GM18505 (cell line): ENCODE data around the gene FGFR2.

Experiments used
- ATAC-seq: cut with Tn5 transposase; IDR thresholded peaks from one replicate; pipeline ENCODE4 v1.9.1; 2021; ENCODE audit not compliant: unreplicated experiment
- POLR2A ChIP-seq: IDR thresholded peaks from 4 replicates; pipeline ENCODE4 v1.6.1; 2011; ENCODE audit warnings: borderline replicate concordance; ENCODE audit not compliant: insufficient read depth, insufficient read length; ENCODE audit errors: extremely low read depth

FGFR2 gene

DNA sequence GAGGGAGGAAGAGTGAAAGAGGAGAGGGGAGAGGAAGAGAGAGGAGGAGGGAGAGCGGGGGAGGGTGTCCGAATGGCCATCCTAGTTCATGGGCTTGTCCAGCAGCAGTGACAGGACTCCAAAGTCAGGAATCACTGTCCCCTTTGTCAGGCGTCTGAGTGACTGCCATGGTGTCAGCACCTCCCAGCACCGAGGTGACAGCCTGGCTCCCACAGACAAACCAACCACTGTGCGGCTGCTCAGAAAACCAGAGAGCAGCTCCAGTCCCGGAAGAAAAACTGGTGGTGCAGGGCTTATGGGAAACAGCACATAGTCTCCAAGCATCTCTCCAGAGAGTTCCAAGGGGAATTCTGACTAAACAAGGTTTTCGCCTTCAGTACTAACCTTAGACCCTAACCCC lies 18.9 kb upstream of the FGFR2 start:
- no peak for ATAC-seq

DNA sequence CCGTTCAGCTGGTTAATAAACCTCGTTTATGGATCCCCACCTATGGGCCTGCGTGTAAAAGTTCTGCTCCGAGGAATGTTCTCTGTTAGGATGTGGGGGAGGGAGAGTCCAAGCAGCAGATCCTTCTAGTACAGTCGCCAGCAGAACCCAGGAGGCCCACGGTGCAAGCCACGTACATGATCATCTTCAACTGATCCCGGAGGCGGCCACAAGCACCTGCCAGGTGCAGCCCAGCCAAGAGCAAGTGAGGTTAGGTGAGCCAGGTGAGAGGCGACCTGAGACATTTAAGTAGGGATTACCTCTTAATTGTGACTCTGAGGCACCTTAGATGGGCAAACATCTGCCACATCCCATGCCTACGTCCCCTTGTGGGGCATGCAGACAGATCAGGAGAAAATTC lies 18.0 kb upstream of the FGFR2 start:
- TF ChIP-seq POLR2A = no peak
- ATAC-seq = no peak

More for the DNA sequence above, 18.9 kb upstream of the FGFR2 start:
- no peak for TF ChIP-seq POLR2A

DNA sequence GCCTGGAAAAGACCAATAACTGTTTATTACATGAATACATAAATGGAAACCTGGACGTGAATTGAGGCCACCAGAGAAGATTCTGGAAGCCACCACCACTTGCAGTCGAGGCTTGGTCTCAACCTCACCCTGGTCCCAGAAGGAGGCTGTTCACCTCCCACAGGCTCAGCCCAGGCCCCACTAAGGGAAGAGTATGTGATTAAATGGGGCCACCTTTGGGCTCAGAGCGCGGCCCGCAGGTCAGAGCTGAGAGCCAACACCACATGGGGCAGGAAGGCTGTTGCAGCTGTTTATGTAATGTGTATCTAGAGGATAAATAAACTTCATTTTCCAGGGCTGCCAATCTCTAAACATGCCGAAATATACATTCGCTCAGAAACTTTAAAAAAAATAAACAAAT lies 17.6 kb upstream of the FGFR2 start:
- no peak for TF ChIP-seq POLR2A
- no peak for ATAC-seq

DNA sequence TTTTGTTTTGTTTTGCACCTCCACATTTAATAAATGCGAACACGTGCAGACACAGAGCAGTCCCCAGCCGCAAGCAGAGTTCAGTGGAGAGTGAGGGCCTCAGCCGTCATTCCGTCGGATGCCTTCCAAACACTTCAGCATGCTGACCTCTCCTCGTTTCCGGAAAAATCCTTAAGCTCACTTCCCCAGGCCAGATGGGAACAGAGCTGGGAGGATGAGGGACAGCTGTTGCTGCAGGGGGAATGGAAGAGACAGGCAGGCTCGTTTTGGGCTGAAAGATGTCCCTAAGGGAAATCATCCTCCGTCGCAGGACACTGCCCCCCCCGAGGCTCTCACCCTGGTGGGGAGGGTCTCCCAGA lies 17.2 kb upstream of the FGFR2 start:
- ATAC-seq = no peak
- TF ChIP-seq POLR2A = no peak

DNA sequence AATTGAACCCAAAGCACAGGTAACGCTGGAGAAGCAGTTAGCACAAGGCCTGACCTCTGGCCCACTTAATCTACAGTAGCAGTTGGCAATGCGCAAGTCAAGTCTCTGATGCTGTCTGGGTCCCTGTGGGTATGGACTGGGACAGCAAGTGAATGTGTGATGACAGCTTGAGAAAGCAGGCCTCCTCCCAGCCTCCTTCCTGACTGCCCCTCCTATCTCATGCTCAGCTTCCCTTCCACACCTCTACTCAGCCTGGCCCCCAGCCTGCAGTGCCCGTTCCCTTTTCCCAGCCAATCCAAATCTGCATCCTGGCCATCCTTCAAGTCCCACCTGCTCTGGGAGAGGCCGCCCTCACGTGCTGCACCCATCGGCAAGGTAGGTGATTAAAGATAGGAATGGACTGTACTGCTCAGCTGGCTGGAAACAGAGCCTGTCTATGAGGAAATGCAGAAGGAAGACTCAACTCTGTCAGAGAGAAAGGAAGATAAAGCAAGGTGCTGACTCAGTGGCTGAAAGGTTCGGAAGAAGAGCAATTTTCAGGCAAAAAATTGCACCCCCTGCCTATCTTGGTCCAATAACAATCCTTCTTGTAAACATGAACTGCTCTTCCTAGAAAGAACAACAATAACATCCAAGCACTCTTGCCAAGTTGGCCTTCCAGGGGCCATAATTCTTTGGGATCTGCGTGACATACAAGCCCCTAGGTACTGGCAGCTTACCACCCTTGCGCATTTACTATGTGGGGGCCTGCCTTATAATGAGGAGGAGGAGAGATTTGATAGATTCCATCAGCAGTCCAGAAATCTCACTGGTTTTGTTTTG lies 16.6 kb upstream of the FGFR2 start:
- no peak for ATAC-seq

DNA sequence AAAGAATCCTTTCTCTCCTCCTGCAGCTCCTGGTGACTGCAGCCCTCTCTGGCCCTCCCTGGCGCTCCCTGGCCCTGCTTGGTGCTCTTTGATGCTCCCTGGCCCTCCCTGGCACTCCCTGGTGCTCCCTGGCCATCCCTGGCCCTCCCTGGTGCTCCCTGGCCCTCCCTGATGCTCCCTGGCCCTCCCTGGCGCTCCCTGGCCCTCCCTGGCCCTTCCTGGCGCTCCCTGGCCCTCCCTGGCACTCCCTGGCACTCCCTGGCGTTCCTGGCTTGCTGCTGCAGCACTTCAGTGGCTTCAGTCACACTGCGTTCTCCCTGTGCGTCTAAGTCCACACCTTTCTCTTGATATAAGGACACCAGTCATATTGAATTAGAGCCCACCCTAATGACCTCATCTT lies 15.2 kb upstream of the FGFR2 start:
- TF ChIP-seq POLR2A = no peak

More for the DNA sequence above, 16.6 kb upstream of the FGFR2 start:
- no peak for TF ChIP-seq POLR2A

DNA sequence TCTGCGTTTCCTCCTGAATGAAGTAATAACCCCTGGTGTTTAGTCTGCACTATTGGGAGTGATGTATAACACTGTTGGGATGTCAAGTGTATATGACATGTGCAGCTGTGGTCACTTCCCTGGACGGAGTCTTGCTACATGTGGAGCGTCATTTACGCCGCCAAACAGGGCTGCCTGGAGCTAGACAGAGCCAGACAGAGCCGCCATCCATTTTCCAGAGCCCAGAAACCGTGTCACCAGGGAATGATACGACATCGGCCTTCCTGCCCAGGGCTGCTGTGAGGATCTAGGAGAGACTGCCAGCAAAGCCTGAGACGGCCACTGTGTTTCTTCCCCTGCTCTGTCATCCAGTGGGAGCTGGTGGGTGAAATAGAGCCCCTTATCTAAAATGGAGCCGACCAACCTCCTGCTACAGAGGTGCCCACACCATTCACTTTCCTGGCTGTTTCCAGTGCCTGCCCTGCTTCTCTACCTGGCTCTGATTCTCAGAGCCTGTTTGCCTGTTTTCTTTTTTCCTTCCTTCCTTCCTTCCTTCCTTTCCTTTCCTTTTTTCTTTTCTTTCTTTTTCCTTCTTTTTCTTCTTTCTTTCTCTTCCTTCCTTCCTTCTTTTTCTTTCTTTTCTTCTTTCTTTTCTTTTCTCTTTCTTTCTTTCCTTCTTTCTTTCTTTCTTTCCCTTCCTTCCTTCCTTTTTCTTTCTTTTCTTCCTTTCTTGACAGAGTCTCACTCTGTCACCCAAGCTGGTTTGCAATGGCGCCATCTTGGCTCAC lies 13.3 kb upstream of the FGFR2 start:
- no peak for ATAC-seq

More for the DNA sequence above, 15.2 kb upstream of the FGFR2 start:
- ATAC-seq = no peak

DNA sequence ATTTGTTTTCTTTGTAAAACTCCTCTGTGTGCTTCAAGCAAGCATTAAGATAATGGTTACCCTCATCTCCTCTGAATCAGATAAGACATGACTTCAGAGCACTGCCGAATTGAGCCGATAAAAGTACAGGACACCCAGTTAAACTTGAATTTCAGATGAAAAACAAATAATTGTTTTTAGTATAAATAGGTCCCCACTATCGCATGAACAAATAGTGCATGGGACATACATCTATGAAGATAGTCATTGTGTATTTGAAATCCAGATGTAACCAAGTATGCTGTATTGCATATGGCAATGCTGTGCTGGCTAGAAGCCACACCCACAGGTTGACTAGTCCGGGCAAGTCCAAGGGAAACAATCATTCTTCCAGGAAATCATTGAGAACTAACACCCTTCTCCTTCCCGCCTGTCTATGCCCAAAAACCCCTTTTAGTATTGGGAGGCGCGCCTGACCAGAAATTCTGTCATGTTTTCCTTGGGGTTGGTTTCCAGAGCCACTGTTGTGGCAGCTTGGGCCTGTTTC lies 12.6 kb upstream of the FGFR2 start:
- no peak for TF ChIP-seq POLR2A
- ATAC-seq = no peak

More for the DNA sequence above, 13.3 kb upstream of the FGFR2 start:
- TF ChIP-seq POLR2A = no peak

DNA sequence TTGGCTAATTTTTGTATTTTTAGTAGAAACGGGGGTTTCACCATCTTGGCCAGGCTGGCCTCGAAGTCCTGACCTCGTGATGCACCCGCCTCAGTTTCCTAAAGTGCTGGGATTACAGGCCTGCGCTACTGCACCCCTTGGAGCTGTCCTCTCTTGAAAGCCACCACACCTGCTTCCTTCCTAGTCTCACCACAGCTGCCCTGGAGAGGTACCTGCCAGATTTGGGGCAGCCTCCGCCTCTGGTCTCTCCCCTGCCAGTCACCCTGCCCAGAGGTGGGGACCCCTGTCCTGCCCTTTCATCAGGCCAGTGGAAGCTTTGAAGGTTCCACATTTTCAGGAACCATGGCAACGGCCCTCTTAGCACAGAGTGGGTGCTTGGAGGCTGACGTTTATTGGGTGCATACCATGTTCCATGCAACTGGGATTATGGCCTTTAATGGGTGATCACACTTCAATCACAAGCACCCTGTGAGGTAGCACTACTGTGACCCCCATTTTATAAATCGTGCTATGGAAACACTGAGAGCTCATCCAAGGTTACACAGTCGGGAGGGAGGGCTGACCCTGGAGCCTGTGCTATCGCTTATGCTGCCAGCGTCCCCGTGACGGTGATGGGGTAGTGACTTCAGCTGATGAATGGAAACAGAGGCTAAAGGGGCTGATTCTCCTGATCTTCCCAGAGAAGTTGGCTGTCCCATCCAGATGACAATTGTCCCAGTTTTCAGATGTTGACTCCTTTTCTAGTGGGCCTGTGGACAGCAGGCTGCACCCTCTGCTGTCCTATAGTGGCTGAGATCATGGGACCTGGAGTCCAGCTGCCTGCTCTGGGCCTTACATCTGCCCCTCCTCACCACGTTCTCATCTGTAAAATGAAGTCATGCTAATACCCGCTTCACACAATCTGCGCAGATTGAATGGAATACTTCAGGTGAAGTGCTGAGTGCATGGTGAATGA lies 11.5 kb upstream of the FGFR2 start:
- TF ChIP-seq POLR2A = no peak
- no peak for ATAC-seq

DNA sequence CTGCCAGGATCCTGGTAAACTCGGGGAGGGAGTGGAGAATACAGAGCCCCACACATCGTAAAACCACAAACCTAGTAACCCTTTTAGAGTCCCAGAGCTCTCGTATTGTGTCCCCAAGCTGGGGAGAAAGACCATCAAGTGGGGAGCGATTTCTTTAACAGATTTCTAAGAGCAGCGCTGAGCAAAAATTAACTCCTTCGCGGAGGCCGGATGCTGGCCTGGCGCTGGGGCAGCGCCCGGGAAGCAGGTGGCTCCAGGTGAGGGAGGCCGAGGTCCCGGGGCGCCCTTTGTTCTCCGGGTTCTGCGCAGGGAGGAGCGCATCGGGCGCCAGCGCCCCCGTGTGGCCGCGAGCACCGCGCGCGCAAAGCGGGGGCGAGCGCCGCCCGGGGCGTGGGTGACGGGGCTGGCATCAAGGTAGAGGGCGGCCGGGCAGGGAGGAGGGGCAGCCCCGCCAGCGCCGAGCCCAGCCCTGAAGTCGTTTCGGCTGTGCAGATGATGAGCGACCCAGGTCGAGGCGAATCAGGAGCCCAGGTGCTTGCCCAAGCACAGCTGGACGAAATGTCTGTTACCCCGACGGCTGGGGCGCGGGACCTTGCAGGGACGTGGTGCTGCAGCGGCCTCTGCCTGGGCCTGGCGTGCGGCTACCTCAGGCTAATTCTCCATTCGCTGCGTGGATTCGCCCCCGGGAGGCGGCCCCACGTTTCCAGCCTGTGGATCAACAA lies 10.4 kb upstream of the FGFR2 start:
- no peak for TF ChIP-seq POLR2A
- no peak for ATAC-seq

DNA sequence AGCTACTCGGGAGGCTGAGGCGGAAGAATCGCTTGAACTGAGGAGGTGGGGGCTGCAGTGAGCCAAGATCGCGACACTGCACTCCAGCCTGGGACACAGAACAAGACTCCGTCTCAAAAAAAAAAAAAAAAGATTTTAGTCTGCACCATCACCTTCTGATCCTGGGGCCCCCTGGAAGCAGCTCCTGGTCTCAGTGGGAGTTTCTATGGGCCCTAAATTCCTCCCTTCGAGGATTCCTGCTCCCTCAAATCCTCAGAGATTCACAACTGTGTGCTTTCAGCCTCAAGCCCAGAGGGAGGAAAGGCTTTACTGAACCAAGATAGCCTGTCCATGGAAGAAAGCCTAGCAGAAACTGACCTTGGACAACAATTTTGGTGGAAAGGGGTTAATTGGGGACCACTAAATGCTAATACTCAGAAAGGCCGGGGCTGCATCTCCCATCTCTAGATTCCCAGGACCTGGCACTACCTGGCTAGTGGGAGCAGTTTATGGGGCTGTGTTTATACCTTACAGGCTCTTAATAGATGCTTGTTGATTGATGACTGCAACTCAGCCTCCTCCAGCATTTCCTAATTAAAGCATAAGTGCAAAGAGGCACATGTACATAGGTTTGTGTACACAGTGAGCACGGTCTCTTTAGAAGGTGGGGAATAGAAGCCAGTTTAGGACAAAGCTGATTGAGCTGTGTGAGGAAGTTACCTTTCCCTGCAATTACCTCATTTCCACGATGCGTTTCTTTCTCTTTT lies 9.2 kb upstream of the FGFR2 start:
- no peak for TF ChIP-seq POLR2A
- ATAC-seq = no peak

DNA sequence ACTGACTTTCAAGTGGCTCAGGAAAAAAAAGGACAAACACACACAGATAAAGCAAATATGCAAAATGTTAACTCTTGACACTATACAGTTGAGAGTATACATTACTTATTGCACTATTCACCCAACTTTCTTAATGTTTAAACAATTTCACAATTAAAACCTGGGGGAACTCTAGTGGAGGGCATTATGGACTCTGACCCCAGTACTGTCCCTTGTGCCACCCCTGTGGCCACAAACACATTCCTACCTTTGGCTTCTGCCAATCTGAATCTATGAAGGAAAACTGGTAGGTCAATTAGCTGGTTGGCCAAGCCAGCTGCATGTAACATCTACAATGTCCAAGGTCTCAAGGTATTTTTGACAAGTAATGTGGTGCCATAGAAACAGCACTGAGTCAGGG lies 7.5 kb upstream of the FGFR2 start:
- TF ChIP-seq POLR2A = no peak

More for the DNA sequence above, 7.5 kb upstream of the FGFR2 start:
- ATAC-seq = no peak
